Osteoblast (primary cell): Measurements from ENCODE around the gene CTNND2. TPM values are rescaled to one million over a fixed set of nuclear protein-coding genes. Genes with fewer than 3 reads are reported as not detected.

Source experiments
- DNase-seq: peaks from one replicate; pipeline ENCODE4 v3.0.0; 2011; ENCODE audit warnings: low spot score, mixed read lengths; ENCODE audit not compliant: insufficient read length; ENCODE audit errors: missing footprints
- H2AFZ ChIP-seq: 2 replicates; pipeline ENCODE4 v1.6.0; 2011; ENCODE audit warnings: mild to moderate bottlenecking, low read length
- H3K27ac ChIP-seq: 2 replicates; pipeline ENCODE4 v1.5.1; 2011; ENCODE audit warnings: mild to moderate bottlenecking, low read depth, low read length, moderate library complexity
- H3K27me3 ChIP-seq: 2 replicates; pipeline ENCODE4 v1.6.0; 2012; ENCODE audit warnings: mild to moderate bottlenecking, control low read depth, inconsistent platforms, low read length, moderate library complexity; ENCODE audit not compliant: insufficient read depth
- H3K36me3 ChIP-seq: 2 replicates; pipeline ENCODE4 v1.5.1; 2011; ENCODE audit warnings: mild to moderate bottlenecking, low read length, control low read depth, moderate library complexity; ENCODE audit not compliant: insufficient read depth
- H3K4me1 ChIP-seq: 2 replicates; pipeline ENCODE4 v1.5.1; 2011; ENCODE audit warnings: mild to moderate bottlenecking, low read length, control low read depth, moderate library complexity; ENCODE audit not compliant: insufficient read depth
- H3K4me2 ChIP-seq: 2 replicates; pipeline ENCODE4 v1.6.0; 2011; ENCODE audit warnings: mild to moderate bottlenecking, low read length; ENCODE audit not compliant: insufficient read depth
- H3K4me3 ChIP-seq: fragments of 200-600 bp; sonication (generic); 3 replicates; pipeline ENCODE4 v1.5.1; 2012; ENCODE audit warnings: mild to moderate bottlenecking, low read length, inconsistent platforms; ENCODE audit not compliant: insufficient read depth
- H3K79me2 ChIP-seq: 2 replicates; pipeline ENCODE4 v1.6.0; 2012; ENCODE audit warnings: mild to moderate bottlenecking, low read length, control low read depth, inconsistent platforms; ENCODE audit not compliant: insufficient read depth
- H3K9me3 ChIP-seq: 2 replicates; pipeline ENCODE4 v1.5.1; 2011; ENCODE audit warnings: low read depth, low read length, control low read depth
- H4K20me1 ChIP-seq: 2 replicates; pipeline ENCODE4 v1.6.0; 2012; ENCODE audit warnings: mild to moderate bottlenecking, low read length, control low read depth; ENCODE audit not compliant: insufficient read depth
- CTCF ChIP-seq: IDR thresholded peaks from 2 replicates; pipeline ENCODE4 v1.5.1; 2011; ENCODE audit warnings: mild to moderate bottlenecking, low read depth, low read length, moderate library complexity; ENCODE audit errors: extremely low read depth
- total RNA-seq: library from RNA; depleted of rRNA; stranded (reverse); fragments of >200 nt; gene quantifications from 2 replicates; pipeline ENCODE4 v1.2.3, GENCODE V29; 2012

The CTNND2 gene
- total RNA-seq, 1 donor, result not detected

GRCh38 chr5:11608530-11608929 is 295.7 kb downstream of the CTNND2 start:
- Histone ChIP-seq H3K79me2 (no peaks in the 10 kb centered on the region), H3K4me3 (no peak overlapping the region)
- no peak for TF ChIP-seq CTCF

GRCh38 chr5:11607944-11608483 is 296.2 kb downstream of the CTNND2 start:
- no peak overlapping the region for H3K4me3 ChIP-seq
- no peaks in the 10 kb centered on the region for H3K36me3 ChIP-seq
- peaks cover 2% of the 10 kb centered on the region for H3K9me3 ChIP-seq
- DNase-seq, result no peak
- TF ChIP-seq CTCF, result no peak
- no peak overlapping the region for H3K4me2 ChIP-seq
- no peaks in the 10 kb centered on the region for H3K4me1 ChIP-seq
- no peak overlapping the region for H2AFZ ChIP-seq
- no peaks in the 10 kb centered on the region for H4K20me1 ChIP-seq
- no peaks in the 10 kb centered on the region for H3K79me2 ChIP-seq
- H3K27me3 ChIP-seq, result no peaks in the 10 kb centered on the region
- no peak overlapping the region for H3K27ac ChIP-seq

More at GRCh38 chr5:11608530-11608929, 295.7 kb downstream of the CTNND2 start:
- peaks cover 2% of the 10 kb centered on the region for H3K9me3 ChIP-seq
- DNase-seq, result no peak
- H3K4me2 ChIP-seq, result no peak overlapping the region
- H4K20me1 ChIP-seq, result no peaks in the 10 kb centered on the region
- no peak overlapping the region for H3K27ac ChIP-seq
- H3K36me3 ChIP-seq, result no peaks in the 10 kb centered on the region
- no peak overlapping the region for H2AFZ ChIP-seq
- H3K4me1 ChIP-seq, result no peaks in the 10 kb centered on the region
- H3K27me3 ChIP-seq, result no peaks in the 10 kb centered on the region

- Histone ChIP-seq H3K79me2 (no peaks in the 10 kb centered on the region), H4K20me1 (no peaks in the 10 kb centered on the region), H2AFZ (no peak overlapping the region), H3K27me3 (no peaks in the 10 kb centered on the region), H3K4me1 (no peaks in the 10 kb centered on the region), H3K27ac (no peak overlapping the region), H3K9me3 (peaks cover 2% of the 10 kb centered on the region), H3K36me3 (no peaks in the 10 kb centered on the region), H3K4me2 (no peak overlapping the region), H3K4me3 (no peak overlapping the region)
- DNase-seq, result no peak
- TF ChIP-seq CTCF, result no peak
Observed at GRCh38 chr5:11602298-11602697, 301.9 kb downstream of the CTNND2 start.

- H4K20me1 ChIP-seq, result no peaks in the 10 kb centered on the region
- no peak overlapping the region for H2AFZ ChIP-seq
- H3K27ac ChIP-seq, result no peak overlapping the region
- no peak for TF ChIP-seq CTCF
- no peak for DNase-seq
- no peaks in the 10 kb centered on the region for H3K9me3 ChIP-seq
- no peaks in the 10 kb centered on the region for H3K79me2 ChIP-seq
- H3K27me3 ChIP-seq, result no peaks in the 10 kb centered on the region
- H3K4me2 ChIP-seq, result no peak overlapping the region
- no peaks in the 10 kb centered on the region for H3K36me3 ChIP-seq
- H3K4me3 ChIP-seq, result no peak overlapping the region
- H3K4me1 ChIP-seq, result no peaks in the 10 kb centered on the region
Observed at GRCh38 chr5:11599499-11599898, 304.7 kb downstream of the CTNND2 start.
